GM12875 (cell line): Measurements from ENCODE around the gene DGKI.

Source experiments
- H3K4me3 ChIP-seq: one replicate; pipeline ENCODE4 v1.5.1; 2011; ENCODE audit warnings: low read depth, low read length, control low read depth
- TF ChIP-seq, protein P1 (sequence below): IDR thresholded peaks from 2 replicates; pipeline ENCODE4 v1.5.1; 2011; ENCODE audit warnings: low read depth, mild to moderate bottlenecking, control low read depth, inconsistent platforms, low read length, moderate library complexity, borderline replicate concordance; ENCODE audit not compliant: insufficient read depth

Gene DGKI

DNA sequence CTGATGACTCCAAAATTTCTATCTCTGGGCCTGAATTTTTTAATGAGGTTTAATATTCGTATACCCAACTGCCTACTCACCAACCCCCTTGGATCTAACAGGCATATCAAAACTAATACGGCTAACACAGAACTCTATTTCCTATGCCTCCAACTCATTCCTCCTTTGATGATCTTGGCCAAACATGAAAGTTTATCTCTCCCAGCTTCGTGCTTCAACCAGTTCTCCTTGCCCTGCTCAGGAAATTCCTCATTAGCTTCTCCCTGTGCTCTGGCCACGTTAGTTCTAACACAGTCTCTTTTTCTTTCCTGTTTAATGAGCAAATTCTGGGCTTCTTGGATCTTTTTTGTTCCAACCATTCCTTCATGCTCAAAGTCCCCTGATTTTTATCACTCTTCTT, 364.3 kb downstream of the DGKI start:
- H3K4me3 ChIP-seq = no peak overlapping the region
- TF ChIP-seq, protein P1, sequence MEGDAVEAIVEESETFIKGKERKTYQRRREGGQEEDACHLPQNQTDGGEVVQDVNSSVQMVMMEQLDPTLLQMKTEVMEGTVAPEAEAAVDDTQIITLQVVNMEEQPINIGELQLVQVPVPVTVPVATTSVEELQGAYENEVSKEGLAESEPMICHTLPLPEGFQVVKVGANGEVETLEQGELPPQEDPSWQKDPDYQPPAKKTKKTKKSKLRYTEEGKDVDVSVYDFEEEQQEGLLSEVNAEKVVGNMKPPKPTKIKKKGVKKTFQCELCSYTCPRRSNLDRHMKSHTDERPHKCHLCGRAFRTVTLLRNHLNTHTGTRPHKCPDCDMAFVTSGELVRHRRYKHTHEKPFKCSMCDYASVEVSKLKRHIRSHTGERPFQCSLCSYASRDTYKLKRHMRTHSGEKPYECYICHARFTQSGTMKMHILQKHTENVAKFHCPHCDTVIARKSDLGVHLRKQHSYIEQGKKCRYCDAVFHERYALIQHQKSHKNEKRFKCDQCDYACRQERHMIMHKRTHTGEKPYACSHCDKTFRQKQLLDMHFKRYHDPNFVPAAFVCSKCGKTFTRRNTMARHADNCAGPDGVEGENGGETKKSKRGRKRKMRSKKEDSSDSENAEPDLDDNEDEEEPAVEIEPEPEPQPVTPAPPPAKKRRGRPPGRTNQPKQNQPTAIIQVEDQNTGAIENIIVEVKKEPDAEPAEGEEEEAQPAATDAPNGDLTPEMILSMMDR = no peak

DNA sequence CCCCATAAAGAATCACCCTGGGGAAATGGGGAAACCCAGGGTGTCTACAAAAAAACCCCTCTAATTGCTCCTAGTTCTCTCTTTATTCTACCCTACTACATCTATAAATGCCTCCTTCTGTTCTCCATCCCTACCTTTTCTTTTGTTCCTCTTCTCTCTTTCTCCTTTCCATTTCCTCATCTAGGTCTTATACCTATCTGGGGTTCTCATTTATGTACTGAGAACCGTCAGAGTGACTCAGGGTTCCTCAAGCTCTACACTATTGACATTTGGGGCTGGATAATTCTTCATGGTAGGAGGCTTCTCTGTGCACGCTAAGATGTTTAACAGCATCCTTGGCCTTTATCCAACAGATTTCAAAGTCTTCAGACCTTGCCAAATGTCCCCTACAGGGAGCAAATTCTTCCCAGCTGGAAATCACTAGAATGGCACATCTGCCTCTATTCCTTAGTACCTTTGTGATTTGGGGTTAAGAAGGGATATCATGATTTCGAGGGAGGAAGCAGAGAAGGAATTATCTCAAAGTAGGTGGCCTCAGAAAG, 365.9 kb downstream of the DGKI start:
- TF ChIP-seq, protein P1 = no peak
- no peak overlapping the region for H3K4me3 ChIP-seq

DNA sequence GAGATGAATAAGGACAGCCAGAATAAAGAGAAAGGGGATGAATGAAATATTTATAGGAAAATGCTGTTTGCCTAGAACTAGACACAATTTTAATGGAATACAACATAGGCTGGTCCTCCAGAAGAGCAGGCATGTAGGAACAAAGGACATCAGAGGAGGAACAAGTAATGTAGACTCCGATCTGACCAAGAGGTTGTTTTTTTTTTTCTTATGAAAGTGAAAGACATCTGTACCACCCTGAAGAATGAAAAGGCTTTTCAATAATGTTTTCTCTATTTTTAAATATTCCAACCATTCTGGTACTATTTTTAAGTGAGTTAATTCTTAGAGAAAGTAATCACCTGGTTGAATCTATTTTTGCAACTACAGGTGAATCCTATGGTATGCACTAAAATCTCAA, 366.4 kb downstream of the DGKI start:
- no peak overlapping the region for H3K4me3 ChIP-seq
- TF ChIP-seq, protein P1 = no peak

DNA sequence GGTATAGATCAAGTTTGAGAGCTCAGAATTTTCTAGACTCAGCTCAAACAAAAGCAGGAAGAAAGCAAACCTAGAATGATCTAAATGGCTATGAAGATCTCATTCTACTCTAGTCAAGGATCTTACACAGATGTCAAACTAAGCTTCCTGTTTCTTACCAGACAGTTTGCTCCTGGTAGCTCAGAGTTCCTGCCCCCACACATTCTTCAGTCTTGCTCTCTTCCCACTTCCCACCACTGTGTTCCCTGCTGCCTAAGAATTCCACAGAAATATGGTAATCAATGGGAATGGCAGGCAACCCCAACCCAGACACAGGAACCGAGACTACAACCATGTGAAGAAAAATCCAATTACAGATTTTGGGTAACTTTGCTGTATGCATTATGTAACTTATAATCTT, 369.8 kb downstream of the DGKI start:
- TF ChIP-seq, protein P1 = no peak
- H3K4me3 ChIP-seq = no peak overlapping the region

DNA sequence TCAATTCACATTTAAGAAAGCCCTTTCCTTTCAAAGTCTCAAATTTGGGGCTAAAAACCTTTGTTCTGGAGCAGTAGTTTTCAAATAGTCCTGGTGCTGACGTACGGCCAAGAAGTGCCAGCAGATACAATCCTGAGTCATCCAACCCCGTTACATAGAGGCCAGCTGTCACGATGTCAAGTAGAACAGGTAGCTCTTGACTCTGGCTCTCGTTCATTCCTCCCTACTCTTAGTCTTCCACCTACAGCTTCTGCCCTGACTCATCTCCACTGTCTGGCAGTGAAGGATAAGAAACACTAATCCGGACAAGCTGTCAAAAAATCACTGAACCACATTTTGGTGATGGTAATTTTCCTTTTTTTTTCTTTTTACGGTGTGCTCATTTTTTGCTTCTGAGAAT, 370.8 kb downstream of the DGKI start:
- TF ChIP-seq, protein P1 = no peak

DNA sequence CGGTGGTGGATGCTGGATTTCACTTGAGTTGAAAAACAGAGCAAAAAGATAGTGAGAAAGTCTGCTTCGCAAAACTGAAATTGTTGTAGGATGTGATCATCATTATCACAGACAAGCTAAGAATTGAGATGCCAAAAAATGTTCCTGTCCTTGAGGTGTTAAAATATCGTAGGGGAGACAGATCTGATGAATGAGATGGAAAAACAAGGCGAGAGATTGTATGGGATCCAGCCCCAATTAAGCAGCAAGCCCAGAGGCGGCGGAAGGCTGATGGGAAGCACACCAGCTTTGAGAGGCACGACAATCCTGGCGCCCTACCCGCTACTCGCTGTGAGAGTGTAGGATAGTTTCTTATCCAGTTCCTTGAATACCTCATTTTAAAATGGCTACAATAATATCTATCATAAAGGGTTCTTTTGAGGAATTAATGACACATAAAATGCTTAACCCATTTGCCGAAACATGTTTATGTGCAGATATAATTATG, 372.2 kb downstream of the DGKI start:
- TF ChIP-seq, protein P1 = no peak
- no peak overlapping the region for H3K4me3 ChIP-seq

More for the DNA sequence above, 370.8 kb downstream of the DGKI start:
- no peak overlapping the region for H3K4me3 ChIP-seq

DNA sequence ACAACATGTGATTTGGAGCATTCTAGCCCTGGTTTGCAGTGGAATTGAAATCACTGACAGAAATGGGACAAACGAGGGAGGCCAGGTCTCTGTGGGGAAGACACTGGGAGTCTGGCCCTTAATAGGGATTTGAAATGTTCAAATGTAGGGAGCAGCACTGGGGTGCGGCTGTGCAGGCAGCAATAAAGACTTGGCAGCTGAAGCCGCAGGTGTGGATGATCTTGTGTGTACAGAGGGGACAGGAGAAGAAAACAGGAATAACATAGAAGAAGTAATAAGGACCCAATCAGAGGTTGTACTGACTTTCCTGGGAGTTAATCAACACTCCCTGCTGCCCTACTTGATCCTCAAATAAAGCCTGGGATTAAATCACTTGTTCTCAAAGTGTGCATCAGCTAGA, 375.6 kb downstream of the DGKI start:
- TF ChIP-seq, protein P1 = no peak
- H3K4me3 ChIP-seq = no peak overlapping the region
